Lower leg skin (tissue), 3 donors: ENCODE results near the gene GABRB2.

Source experiments
- CTCF ChIP-seq, 3 donors: fragments of 450-650 bp; IDR thresholded peaks; one replicate each; pipeline ENCODE4 v1.5.1; 2016; ENCODE audit warnings: antibody characterized with exemption in 3 of 3, mild to moderate bottlenecking in 3 of 3, moderate library complexity in 2 of 3
- POLR2A ChIP-seq, 2 donors: fragments of 450-650 bp; IDR thresholded peaks; one replicate each; pipeline ENCODE4 v1.6.1; 2016 to 2017; ENCODE audit warnings: antibody characterized with exemption in 2 of 2, mild to moderate bottlenecking in 1 of 2, moderate library complexity in 1 of 2

DNA sequence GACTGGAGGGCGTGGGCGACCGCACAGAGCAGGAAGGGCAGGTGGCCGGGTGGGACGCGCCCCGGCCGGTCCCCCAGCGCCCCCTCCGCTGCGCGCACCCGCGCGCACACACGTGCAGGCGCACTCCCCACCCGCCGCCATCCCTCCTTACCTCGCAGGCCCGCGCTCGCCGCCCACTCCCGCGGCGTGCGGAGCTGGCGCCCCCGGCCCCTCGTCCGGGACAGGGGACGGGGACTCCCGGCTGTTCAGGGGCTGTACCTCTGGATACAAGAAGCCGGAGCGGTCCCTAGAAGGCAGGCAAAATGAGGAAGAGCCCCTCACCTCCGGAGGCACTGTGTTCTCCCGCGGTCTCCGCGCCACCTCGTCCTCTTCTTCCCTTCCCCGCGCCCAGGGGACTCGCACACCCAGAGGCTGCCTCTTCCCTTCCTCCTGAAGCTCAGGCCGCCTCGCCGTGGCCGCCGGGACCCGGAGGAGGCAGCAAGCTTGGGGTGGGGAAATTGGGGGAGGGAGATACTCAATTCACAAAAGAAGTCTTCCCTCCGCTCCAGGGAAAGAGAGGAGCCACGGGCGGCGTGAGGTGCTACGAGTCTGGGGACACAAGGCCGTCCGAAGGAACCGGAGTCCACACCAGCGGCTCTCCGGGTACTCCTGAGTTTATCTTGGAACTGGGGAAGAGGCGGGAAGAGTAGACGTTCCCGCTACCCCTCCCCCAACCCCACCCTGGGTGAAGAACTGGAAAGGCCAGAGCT lies 1.4 kb upstream of the GABRB2 start:
- TF ChIP-seq CTCF (IDR thresholded peaks at IDR 0.05) (no peak), POLR2A (IDR thresholded peaks at IDR 0.05) (no peak)
